Parathyroid adenoma (tissue), 2 donors: ENCODE measurements around the gene SNX21.

Source experiments
- H2AFZ ChIP-seq: fragments of 300-600 bp; sonication (generic); one replicate; pipeline ENCODE4 v1.7.0; 2017; ENCODE audit warnings: antibody characterized with exemption, mild to moderate bottlenecking
- H3K27ac ChIP-seq: fragments of 300-600 bp; sonication (generic); one replicate; pipeline ENCODE4 v1.7.0; 2017
- H3K27me3 ChIP-seq: fragments of 300-600 bp; sonication (generic); one replicate; pipeline ENCODE4 v1.7.0; 2017; ENCODE audit warnings: low read length; ENCODE audit not compliant: control insufficient read depth, insufficient read depth
- H3K36me3 ChIP-seq: fragments of 300-600 bp; sonication (generic); one replicate; pipeline ENCODE4 v1.7.0; 2017; ENCODE audit warnings: low read length; ENCODE audit not compliant: control insufficient read depth, insufficient read depth
- H3K4me1 ChIP-seq: fragments of 300-600 bp; sonication (generic); one replicate; pipeline ENCODE4 v1.7.0; 2017; ENCODE audit warnings: control low read depth
- H3K4me2 ChIP-seq: fragments of 300-600 bp; sonication (generic); one replicate; pipeline ENCODE4 v1.7.0; 2017; ENCODE audit warnings: low read length
- H3K4me3 ChIP-seq: fragments of 300-600 bp; sonication (generic); one replicate; pipeline ENCODE4 v1.7.0; 2017; ENCODE audit warnings: low read depth, low read length
- H3K79me2 ChIP-seq: fragments of 300-600 bp; sonication (generic); one replicate; pipeline ENCODE4 v1.7.0; 2017; ENCODE audit warnings: control low read depth
- H3K9ac ChIP-seq: fragments of 300-600 bp; sonication (generic); one replicate; pipeline ENCODE4 v1.7.0; 2017; ENCODE audit warnings: mild to moderate bottlenecking
- H3K9me3 ChIP-seq: fragments of 300-600 bp; sonication (generic); one replicate; pipeline ENCODE4 v1.7.0; 2017; ENCODE audit warnings: low read length; ENCODE audit not compliant: control insufficient read depth
- CTCF ChIP-seq: fragments of 300-600 bp; sonication (generic); IDR thresholded peaks from one replicate; pipeline ENCODE4 v1.7.0; 2017; ENCODE audit warnings: antibody characterized with exemption, mild to moderate bottlenecking
- donor health status: primary hyperparathyroidism.

SNX21 gene

DNA sequence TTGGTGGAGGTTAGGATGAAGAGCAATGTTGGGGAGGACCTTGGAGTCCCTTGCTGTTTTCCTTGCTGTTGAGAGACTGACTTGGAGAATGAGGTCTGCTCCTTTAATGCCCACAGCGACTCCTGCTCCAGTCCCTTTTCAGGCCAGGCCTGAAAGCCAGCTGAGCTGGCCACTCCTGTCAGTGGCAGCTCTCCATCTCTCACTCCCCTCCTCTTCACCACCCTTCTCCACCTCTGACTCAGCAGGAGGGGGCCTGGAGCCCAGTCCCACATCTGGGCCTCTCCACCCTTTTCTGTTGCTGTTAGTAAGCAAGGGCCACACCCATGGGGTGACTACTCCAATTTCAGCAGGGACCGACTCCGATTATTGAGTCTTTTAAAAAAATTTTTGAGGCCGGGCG lies 2.2 kb downstream of the SNX21 start:
- Histone ChIP-seq H3K4me3 (peak overlapping the region; percentile 77), H3K36me3 (no peaks in the 10 kb centered on the region), H2AFZ (no peak overlapping the region), H3K9ac (no peak overlapping the region), H3K4me1 (peaks cover 17% of the 10 kb centered on the region), H3K27me3 (no peaks in the 10 kb centered on the region), H3K79me2 (no peaks in the 10 kb centered on the region), H3K9me3 (no peaks in the 10 kb centered on the region), H3K4me2 (peak overlapping the region; percentile 99), H3K27ac (no peak overlapping the region)
- TF ChIP-seq CTCF = no peak

DNA sequence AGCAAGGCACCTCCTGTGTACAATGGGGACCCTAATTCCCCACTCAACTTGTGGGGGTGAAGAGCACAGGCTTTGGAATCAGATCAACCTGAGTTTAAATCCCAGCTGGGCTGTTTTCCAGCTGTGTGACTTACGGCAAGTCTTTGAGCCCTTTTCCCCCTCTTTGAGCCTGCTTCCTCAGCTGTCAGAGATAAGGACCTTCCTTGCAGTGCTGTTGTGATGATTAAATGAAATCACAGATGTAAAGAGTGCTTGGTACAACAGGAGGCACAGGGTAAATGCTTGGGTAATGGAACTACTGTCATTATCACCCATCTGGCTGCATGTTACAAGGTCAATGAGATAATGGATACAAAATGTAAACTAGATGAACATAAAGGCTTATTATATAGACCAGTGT lies 3.2 kb downstream of the SNX21 start:
- no peak overlapping the region for H3K9ac ChIP-seq
- H3K36me3 ChIP-seq = no peaks in the 10 kb centered on the region
- no peak overlapping the region for H3K27ac ChIP-seq
- H3K79me2 ChIP-seq = no peaks in the 10 kb centered on the region
- H3K4me2 ChIP-seq = no peak overlapping the region
- peaks cover 17% of the 10 kb centered on the region for H3K4me1 ChIP-seq
- no peak overlapping the region for H2AFZ ChIP-seq
- H3K4me3 ChIP-seq = no peak overlapping the region
- H3K9me3 ChIP-seq = no peaks in the 10 kb centered on the region
- H3K27me3 ChIP-seq = no peaks in the 10 kb centered on the region
- TF ChIP-seq CTCF = no peak

GRCh38 chr20:45840700-45841198 lies 7.2 kb downstream of the SNX21 start:
- Histone ChIP-seq H3K27ac (no peak overlapping the region), H3K4me3 (no peak overlapping the region), H3K27me3 (no peaks in the 10 kb centered on the region), H3K79me2 (no peaks in the 10 kb centered on the region), H3K9ac (no peak overlapping the region), H3K4me1 (peaks cover under 1% of the 10 kb centered on the region), H3K36me3 (no peaks in the 10 kb centered on the region), H3K4me2 (no peak overlapping the region), H2AFZ (no peak overlapping the region), H3K9me3 (no peaks in the 10 kb centered on the region)
- no peak for TF ChIP-seq CTCF

- no peak overlapping the region for H3K9ac ChIP-seq
- no peaks in the 10 kb centered on the region for H3K9me3 ChIP-seq
- no peaks in the 10 kb centered on the region for H3K4me1 ChIP-seq
- no peaks in the 10 kb centered on the region for H3K36me3 ChIP-seq
- no peak overlapping the region for H2AFZ ChIP-seq
- H3K79me2 ChIP-seq = peaks cover 3% of the 10 kb centered on the region
- no peak overlapping the region for H3K27ac ChIP-seq
- H3K27me3 ChIP-seq = no peaks in the 10 kb centered on the region
- H3K4me2 ChIP-seq = no peak overlapping the region
- TF ChIP-seq CTCF = no peak
- no peak overlapping the region for H3K4me3 ChIP-seq
These were observed 8.0 kb downstream of the SNX21 start for GRCh38 chr20:45841407-45842129.
